Left colon (tissue), 2 donors: ENCODE data around the gene KRTAP1-1. TPM values are rescaled to one million over a fixed set of nuclear protein-coding genes. Genes with fewer than 3 reads are reported as not detected.
A peak's percentile ranks its signal among the peaks of the same experiment; 100 is the strongest.

Experiments used
- ATAC-seq: fragments of 200-7000 bp; cut with Tn5 transposase; one replicate; pipeline ENCODE4 v1.9.1; 2020; ENCODE audit warnings: mild to moderate bottlenecking, moderate library complexity
- DNase-seq, 2 donors: peaks; one replicate each; pipeline ENCODE4 v3.0.0-alpha.2; 2020
- intact Hi-C, 2 donors: fragments of 100-400 bp; cut with DNase I in 1 of 2; cut with micrococcal nuclease in 1 of 2; formaldehyde crosslinking; loops; one replicate each; pipeline versions ENCODE4 v1.11.2 to v1.14.0; 2022; cut with DNase I, micrococcal nuclease
- total RNA-seq, 2 donors: library from RNA; stranded (reverse); fragmentation: NEBNext Ultra II Directional; extraction: Animal tissue kit (Norgen Biotek cat#: 25700); gene quantifications; one replicate each; pipeline ENCODE4 v1.2.1, GENCODE V29; 2021
- donor health status: DM: no; HTN: no; CAD: no.
- donor health status: DM: yes; HTN: yes; CAD: no.

KRTAP1-1 gene
- total RNA-seq, 2 donors from 2014 or later, result not detected

GRCh38 chr17:40992666-40993065, 48.6 kb downstream of the KRTAP1-1 start:
- ATAC-seq (peak; percentile 65), DNase-seq (no peak)
- intact Hi-C loops, result no loop called here

Other genes starting within 250 kb of the KRTAP1-1 start
- gene KRT28, start 241.5 kb downstream of the KRTAP1-1 start, total RNA-seq, result not detected
- gene KRT10, start 218.8 kb downstream of the KRTAP1-1 start, total RNA-seq, result 10 to 100 TPM; 25.1 to 38.9 TPM
- 1 to 10 TPM; 1.2 to 3.9 TPM for gene KRT12, start 174.2 kb downstream of the KRTAP1-1 start, total RNA-seq
- gene KRT20, start 156.2 kb downstream of the KRTAP1-1 start, total RNA-seq, result 1,000 to 10,000 TPM; 1,413 to 1,967 TPM
- gene KRT23, start 103.8 kb downstream of the KRTAP1-1 start, total RNA-seq, result under 1 TPM in 1 of 2 donors, not detected in 1; 0.28 TPM
- not detected for gene KRT39, start 74.5 kb downstream of the KRTAP1-1 start, total RNA-seq
- gene KRT40, start 57.1 kb downstream of the KRTAP1-1 start, total RNA-seq, result under 1 TPM; 0.21 to 0.39 TPM
- not detected for gene KRTAP3-3, start 47.3 kb downstream of the KRTAP1-1 start, total RNA-seq
- not detected for gene KRTAP3-2, start 41.5 kb downstream of the KRTAP1-1 start, total RNA-seq
- gene KRTAP3-1, start 32.3 kb downstream of the KRTAP1-1 start, total RNA-seq, result not detected
- gene KRTAP1-5, start 14.2 kb downstream of the KRTAP1-1 start, total RNA-seq, result not detected
- gene KRTAP1-4, start 11.3 kb downstream of the KRTAP1-1 start, total RNA-seq, result not detected
- not detected for gene KRTAP1-3, start 6.6 kb downstream of the KRTAP1-1 start, total RNA-seq
- gene KRTAP2-1, start 5.9 kb upstream of the KRTAP1-1 start, total RNA-seq, result not detected
- not detected for gene KRTAP2-2, start 13.8 kb upstream of the KRTAP1-1 start, total RNA-seq
- gene KRTAP2-3, start 18.7 kb upstream of the KRTAP1-1 start, total RNA-seq, result not detected
- not detected for gene KRTAP2-4, start 24.4 kb upstream of the KRTAP1-1 start, total RNA-seq
- gene KRTAP4-7, start 42.7 kb upstream of the KRTAP1-1 start, total RNA-seq, result not detected
- not detected for gene KRTAP4-8, start 56.7 kb upstream of the KRTAP1-1 start, total RNA-seq
- not detected for gene KRTAP4-16, start 60.8 kb upstream of the KRTAP1-1 start, total RNA-seq
- not detected for gene KRTAP4-9, start 63.9 kb upstream of the KRTAP1-1 start, total RNA-seq
- gene KRTAP4-11, start 76.9 kb upstream of the KRTAP1-1 start, total RNA-seq, result not detected
- gene KRTAP4-12, start 82.7 kb upstream of the KRTAP1-1 start, total RNA-seq, result not detected
- gene KRTAP4-6, start 99.1 kb upstream of the KRTAP1-1 start, total RNA-seq, result not detected
- not detected for gene KRTAP4-5, start 108.4 kb upstream of the KRTAP1-1 start, total RNA-seq
- not detected for gene KRTAP4-4, start 119.3 kb upstream of the KRTAP1-1 start, total RNA-seq
- gene KRTAP4-3, start 126.8 kb upstream of the KRTAP1-1 start, total RNA-seq, result not detected
- gene KRTAP4-2, start 136.8 kb upstream of the KRTAP1-1 start, total RNA-seq, result not detected
- under 1 TPM in 1 of 2 donors, not detected in 1; 0.34 TPM for gene KRTAP4-1, start 143.5 kb upstream of the KRTAP1-1 start, total RNA-seq
- gene KRTAP9-1, start 148.4 kb upstream of the KRTAP1-1 start, total RNA-seq, result not detected
- gene KRTAP9-2, start 185.2 kb upstream of the KRTAP1-1 start, total RNA-seq, result not detected
- gene KRTAP9-3, start 191.0 kb upstream of the KRTAP1-1 start, total RNA-seq, result not detected
- gene KRTAP9-8, start 196.5 kb upstream of the KRTAP1-1 start, total RNA-seq, result not detected
- gene KRTAP9-4, start 208.2 kb upstream of the KRTAP1-1 start, total RNA-seq, result not detected
- gene KRTAP9-9, start 213.9 kb upstream of the KRTAP1-1 start, total RNA-seq, result not detected
- not detected for gene KRTAP9-6, start 223.9 kb upstream of the KRTAP1-1 start, total RNA-seq
- gene KRTAP9-7, start 234.2 kb upstream of the KRTAP1-1 start, total RNA-seq, result not detected